Inflammatory macrophage (primary cell): ENCODE results near the gene PGBD4.
A peak's percentile ranks its signal among the peaks of the same experiment; 100 is the strongest.

Experiments used
- DNase-seq, 2 donors: peaks; one replicate each; pipeline ENCODE4 v3.0.0-alpha.2; 2020 to 2022
- total RNA-seq, 18 experiments: gene quantifications; one replicate each; lab custom pipeline; 2026; ENCODE audit warnings: mixed read lengths in 6 of 18, inconsistent platforms in 2 of 18; lab: John Stamatoyannopoulos, UW

Gene PGBD4
- 1.2 to 6.5 (median 4.7) reads per million in 18 experiments for total RNA-seq

- DNase-seq, result peak; percentile 99
Measured at GRCh38 chr15:34101366-34102174, at the start of gene PGBD4, which contains the start of gene EMC7. Gene PGBD4, plus strand, starts transcription at chr15:34102083. Its CDS starts 449 bp downstream, at chr15:34102532. Gene EMC7, minus strand, starts transcription at chr15:34101862. Its CDS starts 23 bp downstream, at chr15:34101839.

GRCh38 chr15:34054081-34054707, 47.7 kb upstream of the PGBD4 start:
- no peak for DNase-seq

- no peak for DNase-seq
Measured at GRCh38 chr15:34055868-34056595, 45.9 kb upstream of the PGBD4 start.

- no peak for DNase-seq
Measured at GRCh38 chr15:34056911-34057310, 45.0 kb upstream of the PGBD4 start.

- no peak for DNase-seq
Measured at GRCh38 chr15:34059476-34059875, 42.4 kb upstream of the PGBD4 start.

GRCh38 chr15:34059946-34060345, 41.9 kb upstream of the PGBD4 start:
- no peak for DNase-seq

- no peak for DNase-seq
Measured at GRCh38 chr15:34064438-34064837, 37.4 kb upstream of the PGBD4 start.

- DNase-seq, result no peak
Measured at GRCh38 chr15:34065261-34065660, 36.6 kb upstream of the PGBD4 start.

- DNase-seq, result no peak
Measured at GRCh38 chr15:34065941-34066340, 35.9 kb upstream of the PGBD4 start.

- no peak for DNase-seq
Measured at GRCh38 chr15:34070003-34070402, 31.9 kb upstream of the PGBD4 start.

- DNase-seq, result no peak
Measured at GRCh38 chr15:34076785-34077184, 25.1 kb upstream of the PGBD4 start.

GRCh38 chr15:34078900-34079299, 23.0 kb upstream of the PGBD4 start:
- no peak for DNase-seq

- no peak for DNase-seq
Measured at GRCh38 chr15:34079904-34080303, 22.0 kb upstream of the PGBD4 start.

GRCh38 chr15:34084086-34084485, 17.8 kb upstream of the PGBD4 start:
- no peak for DNase-seq

- DNase-seq, result no peak
Measured at GRCh38 chr15:34085746-34086145, 16.1 kb upstream of the PGBD4 start.

- no peak for DNase-seq
Measured at GRCh38 chr15:34099914-34100313, 2.0 kb upstream of the PGBD4 start.

- no peak for DNase-seq
Measured at GRCh38 chr15:34102175-34102925, 467 bp downstream of the PGBD4 start.

GRCh38 chr15:34106423-34106822, 4.5 kb downstream of the PGBD4 start:
- no peak for DNase-seq

- DNase-seq, result no peak
Measured at GRCh38 chr15:34107315-34107714, 5.4 kb downstream of the PGBD4 start.

- DNase-seq, result peak; percentile 22 to 41
Measured at GRCh38 chr15:34109797-34110663, 8.1 kb downstream of the PGBD4 start.

GRCh38 chr15:34111488-34111887, 9.6 kb downstream of the PGBD4 start:
- no peak for DNase-seq

GRCh38 chr15:34114215-34114614, 12.3 kb downstream of the PGBD4 start:
- no peak for DNase-seq
